SH-SY5Y (cell line): ENCODE data around the gene SLCO4A1.

Experiments used
- GATA2 ChIP-seq: IDR thresholded peaks from 2 replicates; pipeline ENCODE4 v1.6.1; 2011; ENCODE audit warnings: mild to moderate bottlenecking, low read depth, low read length
- GATA3 ChIP-seq: IDR thresholded peaks from 2 replicates; pipeline ENCODE4 v1.6.1; 2011; ENCODE audit warnings: low read depth, mild to moderate bottlenecking, low read length, moderate library complexity

SLCO4A1 gene

DNA sequence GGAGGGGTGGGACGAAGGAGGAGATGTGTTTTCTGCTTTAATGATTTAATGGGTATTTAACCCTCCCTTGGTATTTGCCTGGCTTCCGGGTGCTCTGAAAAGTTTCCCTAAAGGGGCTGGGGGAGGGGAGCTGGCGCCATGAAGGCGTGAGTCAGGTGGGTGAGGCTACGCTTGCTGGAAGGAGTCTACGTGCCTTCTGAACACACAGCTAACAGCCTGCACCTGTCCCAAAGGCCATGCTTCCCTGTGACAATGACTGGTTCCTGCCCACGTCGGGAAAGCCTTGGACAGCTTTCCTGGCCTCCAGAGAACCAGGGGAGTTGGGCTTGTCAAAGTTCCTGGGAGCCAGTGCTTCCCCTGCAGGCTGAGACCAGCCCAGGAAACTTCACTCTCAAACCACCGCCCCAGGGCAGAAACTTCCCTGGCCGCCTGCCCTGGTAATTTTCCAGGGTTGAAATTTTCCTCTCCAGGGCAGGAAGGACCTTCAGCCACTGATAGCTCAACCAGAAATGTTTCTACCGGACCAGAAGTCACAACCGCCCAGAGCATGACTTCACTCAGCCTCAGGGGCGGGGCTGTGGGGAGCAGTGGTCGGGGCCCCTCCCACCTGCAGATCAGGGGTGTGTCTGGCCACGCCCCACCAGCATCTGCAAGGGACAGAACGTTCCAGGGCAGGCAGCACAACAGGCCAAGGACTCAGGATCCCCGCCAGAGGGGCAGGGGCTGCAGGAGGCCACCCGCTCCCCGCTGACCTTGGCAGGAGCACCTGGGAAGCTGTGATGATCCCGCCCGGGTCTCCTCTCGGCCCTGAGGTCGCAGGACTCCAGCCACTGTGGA lies 18.6 kb upstream of the SLCO4A1 start:
- TF ChIP-seq GATA2: no peak
- no peak for TF ChIP-seq GATA3

DNA sequence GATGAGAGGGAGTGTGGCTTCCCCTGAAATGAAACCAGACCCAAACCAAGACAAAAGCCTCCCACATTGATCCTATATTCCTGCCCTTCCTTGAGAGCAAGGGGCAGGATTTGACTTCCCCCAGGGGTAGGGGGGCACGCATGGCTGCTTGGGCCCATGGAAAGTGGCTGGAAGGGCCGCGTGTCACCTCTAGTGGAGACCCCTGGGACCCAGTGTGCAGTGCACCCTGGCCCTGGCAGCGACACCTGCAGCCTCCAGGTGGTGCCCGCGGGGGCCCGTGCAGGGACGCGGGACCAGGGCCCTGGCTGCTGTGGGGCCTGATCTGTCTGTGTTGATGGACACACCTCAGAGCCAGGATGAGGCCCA lies 18.0 kb upstream of the SLCO4A1 start:
- TF ChIP-seq GATA2 (no peak), GATA3 (no peak)

DNA sequence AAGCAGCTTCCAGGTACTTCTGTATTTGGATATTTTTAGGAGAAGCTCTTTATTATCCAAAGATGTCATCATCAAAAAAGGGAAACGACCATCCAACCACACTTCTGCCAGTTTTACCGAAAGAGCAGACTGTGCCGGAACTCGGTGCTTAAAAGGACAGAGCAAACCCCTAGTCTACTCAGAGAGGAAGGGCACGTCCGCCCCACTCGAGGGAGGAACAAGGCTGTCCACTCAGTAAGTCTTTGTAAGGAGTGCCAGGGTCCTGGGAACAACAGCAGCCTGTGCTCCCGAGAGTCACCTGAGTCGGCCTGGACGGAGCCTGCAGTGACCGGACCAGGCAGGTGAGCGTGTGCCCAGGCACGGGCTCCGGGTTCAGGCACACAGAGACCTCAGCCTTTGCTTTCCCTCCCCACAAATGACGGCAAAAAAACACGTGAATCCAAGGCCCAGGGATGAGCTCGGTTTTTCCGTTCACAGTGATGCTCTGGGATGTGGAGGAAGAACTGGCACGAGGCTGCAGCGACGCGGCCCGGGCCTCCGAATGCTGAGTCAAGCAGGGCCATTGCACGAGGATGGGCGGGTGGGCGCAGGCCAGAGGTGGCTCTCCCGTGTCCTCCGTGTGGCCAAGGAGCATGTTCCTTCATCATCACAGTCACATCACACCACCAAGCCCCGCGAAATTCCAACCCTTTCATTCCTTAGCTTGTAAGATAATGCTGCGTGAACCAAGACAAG lies 17.4 kb upstream of the SLCO4A1 start:
- no peak for TF ChIP-seq GATA3
- TF ChIP-seq GATA2: no peak

DNA sequence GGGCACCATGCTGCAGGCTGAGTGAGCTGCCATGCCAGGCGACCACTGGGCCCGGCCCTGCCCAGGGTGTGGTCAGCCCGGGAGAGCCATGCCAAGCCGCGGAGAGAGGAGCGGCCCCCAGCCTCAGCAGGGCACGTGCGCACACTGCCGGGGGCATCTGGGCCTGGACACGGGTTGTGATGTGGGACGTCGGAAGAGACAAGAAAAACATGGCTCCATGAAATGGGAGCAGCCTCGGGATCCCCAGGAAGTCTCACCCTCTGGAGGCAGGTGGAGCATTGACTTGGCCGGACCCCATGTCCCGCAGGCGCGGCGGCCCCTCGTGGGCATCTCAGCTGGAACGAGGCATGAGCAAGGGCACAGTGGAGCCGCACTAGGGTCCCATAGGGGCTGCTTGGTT lies 16.8 kb upstream of the SLCO4A1 start:
- TF ChIP-seq GATA3: no peak
- TF ChIP-seq GATA2: no peak

DNA sequence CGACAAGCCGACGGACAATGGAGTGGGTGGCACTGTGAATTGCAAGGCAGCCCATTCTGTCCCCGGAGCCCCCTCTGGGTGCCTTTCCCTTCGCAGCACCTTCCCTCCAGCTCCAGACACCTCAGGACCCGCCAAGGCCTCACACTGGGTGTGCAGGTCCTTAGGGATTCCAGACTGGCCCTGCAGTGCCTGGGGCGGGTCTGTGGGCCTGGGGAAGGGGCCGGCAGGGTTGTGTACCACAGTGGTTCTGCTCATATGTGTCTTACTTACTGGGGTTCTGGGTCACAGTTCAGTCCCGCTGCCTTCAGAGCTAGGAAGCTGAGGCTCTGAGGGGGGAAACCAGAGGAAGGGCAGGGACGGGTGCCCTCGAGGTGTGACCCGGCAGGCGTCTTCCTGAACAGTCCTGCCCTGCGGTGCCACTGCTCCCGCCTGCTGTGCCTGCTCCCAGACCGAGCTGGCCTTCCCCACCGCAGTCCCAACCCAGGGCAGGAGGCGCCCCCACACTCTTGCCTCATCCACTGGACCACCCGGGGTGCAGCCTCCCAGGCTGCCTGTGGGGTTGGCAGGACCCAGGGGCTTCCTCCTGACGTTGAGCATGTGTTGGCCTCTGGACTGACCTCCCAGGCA lies 16.3 kb upstream of the SLCO4A1 start:
- TF ChIP-seq GATA2 (no peak), GATA3 (no peak)

DNA sequence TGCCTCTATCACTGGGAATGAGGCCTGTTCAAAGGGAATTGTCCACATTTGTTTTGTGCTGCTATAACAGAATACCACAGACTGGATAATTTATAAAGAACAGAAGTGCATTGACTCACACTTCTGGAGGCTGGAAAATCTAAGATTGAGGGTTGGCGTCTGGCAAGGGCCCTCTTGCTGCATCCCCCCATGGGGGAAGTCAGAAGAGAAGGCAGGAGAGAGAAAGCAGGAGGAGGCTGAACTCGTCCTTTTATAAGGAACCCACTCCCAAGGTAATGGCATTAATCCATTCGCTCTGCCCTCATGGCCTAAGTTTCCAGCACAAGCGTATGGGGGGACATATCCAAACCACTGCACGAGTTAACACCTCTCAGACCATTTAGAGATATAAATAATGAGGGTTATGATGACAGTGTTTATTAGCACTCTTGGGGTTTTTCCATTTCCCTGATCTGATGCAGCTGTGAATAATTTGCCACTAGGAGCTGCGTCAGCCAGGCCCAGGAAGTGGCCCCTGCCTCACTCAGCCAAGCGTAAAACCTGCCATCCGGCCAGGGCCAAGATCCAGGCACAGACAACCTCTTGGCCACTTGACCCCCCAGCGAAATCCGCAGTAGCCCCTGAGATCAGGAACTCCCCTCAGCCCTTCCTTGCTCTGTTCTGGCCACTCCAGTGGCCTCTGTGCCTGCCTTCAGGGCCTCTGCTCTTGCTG lies 14.2 kb upstream of the SLCO4A1 start:
- TF ChIP-seq GATA3: no peak
- TF ChIP-seq GATA2: no peak

DNA sequence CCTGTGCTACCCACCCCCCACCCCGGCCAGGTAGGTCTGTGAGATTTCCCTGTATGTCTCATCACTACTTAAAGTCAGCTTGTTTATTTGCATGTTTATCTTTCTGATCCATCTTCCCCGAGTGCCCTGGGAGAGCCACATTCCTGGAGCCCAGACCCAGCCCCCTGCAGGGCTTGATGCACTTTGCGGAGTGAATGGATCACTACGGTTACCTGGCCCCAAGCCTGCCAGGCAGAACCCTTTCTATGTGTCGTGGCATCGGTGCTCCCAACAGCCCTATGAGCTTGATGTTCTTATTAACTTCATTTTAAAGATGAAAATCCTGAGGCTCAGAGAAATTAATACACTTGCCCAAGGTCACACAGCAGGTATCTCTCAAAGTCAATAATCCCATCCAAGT lies 13.6 kb upstream of the SLCO4A1 start:
- TF ChIP-seq GATA2 (peak; percentile 74), GATA3 (no peak)

DNA sequence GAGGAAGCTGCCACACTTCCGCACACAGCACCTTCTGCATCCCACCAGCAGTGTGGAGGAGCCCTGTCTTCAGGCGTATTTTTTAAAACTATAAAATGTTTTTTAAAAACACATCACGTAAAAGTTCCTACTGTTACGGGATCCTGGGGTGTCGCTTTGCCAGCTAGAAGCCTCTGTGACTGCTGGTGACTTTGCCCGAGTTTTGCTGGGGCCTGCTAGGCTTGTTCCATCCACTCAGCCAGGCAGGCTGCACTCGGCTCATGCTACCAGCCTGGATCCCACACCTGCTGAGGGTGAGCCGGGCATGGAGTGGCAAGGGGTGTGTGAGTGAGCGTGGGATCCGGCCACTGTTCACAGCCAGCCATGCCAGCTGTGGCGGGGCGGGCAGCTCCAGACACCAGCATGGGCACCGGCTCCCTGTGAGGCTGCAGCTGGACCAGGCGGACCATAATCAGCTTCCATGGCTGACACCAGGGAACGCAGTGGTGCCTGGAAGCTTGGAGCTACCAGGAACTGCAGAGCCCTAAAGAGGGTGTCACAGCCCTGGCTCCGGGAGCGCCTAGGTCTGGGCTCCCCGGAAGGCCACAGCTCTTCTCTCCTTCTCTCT lies 12.3 kb upstream of the SLCO4A1 start:
- no peak for TF ChIP-seq GATA2
- no peak for TF ChIP-seq GATA3

DNA sequence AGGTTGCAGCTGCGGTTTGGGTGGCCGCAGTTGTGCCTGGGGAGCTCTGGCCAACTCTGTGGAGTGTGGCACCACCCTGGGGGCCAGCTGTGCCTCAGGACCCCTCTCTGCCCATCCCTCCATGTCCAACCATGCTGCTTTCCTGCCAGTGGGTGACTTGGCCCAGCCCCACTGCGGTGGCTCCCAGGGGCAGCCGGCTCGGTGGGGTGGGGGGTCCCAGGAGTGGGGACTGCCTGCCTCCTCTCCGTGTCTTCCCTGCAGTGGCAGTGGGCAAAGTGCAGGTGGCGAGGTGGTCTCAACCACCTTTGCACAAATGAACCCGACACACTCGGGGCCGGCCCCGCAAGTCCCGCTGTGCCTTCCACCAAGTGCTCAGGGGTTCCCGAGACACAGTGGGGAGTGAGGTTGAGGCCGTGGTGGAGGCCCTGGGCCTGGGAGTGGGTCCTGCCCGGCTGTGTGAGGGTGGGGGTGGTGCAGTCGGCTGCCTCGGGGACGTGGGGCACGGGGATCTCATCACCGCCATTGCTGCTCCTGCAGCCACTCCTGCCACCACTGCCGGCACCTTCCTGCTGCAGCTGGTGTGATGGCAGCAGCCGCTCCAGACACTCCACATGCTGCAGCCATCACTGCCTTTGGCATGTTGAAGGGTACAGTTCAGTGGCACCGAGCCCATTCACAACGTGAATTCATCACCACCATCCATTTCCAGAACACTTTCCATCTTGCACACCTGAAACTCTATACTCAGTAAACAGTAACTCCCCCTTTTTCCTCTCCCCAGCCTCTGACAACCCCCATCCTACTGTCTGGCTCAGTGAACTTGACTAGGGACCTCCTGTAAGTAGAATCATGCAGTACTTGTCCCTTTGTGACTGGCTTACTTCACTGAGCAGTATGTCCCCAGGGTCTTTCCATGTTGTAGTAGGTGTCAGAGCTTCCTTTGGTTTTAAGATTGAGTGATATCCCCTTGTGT lies 10.7 kb upstream of the SLCO4A1 start:
- TF ChIP-seq GATA3: no peak
- no peak for TF ChIP-seq GATA2

DNA sequence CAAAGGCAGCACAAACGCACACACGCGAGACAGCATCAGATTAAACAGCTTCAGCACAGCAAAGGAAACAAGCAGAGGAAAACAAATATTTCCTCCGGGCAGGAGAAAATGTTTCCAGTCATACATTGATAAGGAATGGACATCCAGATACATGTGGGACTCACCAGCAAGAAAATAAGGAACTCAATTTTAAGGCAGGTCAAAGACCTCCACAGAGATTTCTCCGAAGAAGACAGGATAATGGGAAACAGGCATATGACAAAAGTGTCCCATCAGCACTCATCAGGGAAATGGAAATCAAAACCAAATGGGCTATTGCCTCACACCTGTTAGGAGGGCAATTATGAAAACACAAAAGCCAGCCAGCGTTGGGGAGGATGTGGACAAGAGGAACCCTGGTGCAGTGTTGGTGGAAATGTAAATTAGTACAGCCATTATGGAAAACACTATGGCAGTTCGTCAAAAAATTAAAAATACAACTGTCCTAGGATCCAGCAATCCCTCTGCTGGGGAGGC lies 9.7 kb upstream of the SLCO4A1 start:
- TF ChIP-seq GATA3 (no peak), GATA2 (no peak)

DNA sequence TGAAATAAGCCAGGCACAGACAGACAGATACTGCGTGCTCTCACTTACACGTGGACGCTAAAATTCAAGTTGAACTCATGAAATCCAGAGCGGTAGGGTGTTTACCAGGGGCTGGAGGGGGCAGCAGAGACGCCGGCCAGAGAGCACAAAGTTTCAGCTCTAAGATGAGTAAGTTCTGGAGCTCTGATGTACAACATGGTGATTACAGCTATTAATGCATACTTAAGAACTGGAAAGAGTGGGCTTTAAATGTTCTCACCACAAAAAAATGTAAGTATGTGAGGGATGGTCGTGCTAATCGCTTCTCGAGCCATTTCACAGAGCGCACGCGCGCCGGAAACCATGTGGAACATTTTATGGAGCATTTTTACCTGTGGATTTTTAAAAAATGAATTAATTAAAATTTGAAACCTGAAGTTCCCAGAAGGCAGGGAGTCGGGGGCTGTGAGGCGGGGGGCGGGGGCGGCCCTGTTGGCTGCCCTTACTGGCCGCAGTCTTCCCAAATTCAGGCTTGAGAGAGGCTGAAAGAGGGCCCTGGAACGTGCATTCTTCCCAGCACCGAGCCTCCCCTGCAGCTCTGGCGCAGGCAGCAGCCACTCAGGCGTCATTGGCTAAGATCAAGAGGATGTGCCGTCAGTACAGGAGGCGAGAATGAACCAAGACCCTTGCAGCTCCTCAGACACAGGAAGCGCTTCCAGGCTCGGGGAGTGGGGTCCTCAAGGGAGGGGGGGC lies 8.5 kb upstream of the SLCO4A1 start:
- TF ChIP-seq GATA3 (no peak), GATA2 (no peak)

DNA sequence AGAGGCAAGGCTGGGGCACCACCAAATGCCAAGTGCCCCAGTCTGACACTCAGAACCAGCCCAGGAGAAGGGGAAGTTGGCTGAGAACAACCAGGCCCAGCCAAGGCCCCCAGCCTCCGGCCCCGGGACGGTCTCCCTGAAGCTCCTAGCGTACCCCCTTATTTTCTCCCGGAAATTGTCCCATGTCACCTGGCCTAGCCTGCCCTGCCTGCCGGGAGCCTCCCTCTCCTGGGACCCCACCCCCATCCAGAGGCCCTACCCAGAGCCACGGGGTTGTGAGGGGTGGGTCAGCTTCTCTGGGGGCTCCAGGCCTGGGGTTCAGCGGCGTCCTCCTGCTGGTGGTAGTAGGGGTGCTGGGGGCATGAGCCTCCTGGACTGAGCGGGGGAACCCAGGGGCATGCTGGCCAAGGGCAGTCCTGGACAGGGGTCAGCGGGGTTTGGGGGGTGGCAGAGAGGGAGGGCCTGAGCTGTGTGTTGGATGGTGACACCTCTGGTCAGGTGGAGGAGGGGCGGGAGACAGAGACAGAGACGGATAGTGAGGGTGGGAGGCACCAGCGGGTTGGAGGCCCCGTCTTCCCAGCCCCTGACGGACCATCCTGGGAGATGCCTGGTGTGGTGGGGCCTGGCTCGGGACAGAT lies 7.9 kb upstream of the SLCO4A1 start:
- no peak for TF ChIP-seq GATA3
- no peak for TF ChIP-seq GATA2
